OCI-LY7 (cell line): ENCODE data around the gene EYS.
"Not testable (repeated sequence)": the region's sequence is repeated elsewhere in the genome, so short reads cannot be mapped to it uniquely, and the experiment has no call there.

Experiments used
- CTCF ChIP-seq: fragments of 200-600 bp; sonication (generic); conservative IDR thresholded peaks from 2 replicates; pipeline ENCODE4 v1.5.1; 2014; ENCODE audit warnings: mild to moderate bottlenecking, antibody characterized with exemption, low read length, moderate library complexity, mixed read lengths
- EZH2phosphoT487 ChIP-seq: fragments of 200-600 bp; sonication (generic); IDR thresholded peaks from 2 replicates; pipeline ENCODE4 v1.6.1; 2018; ENCODE audit warnings: low read depth, borderline replicate concordance, mild to moderate bottlenecking, mixed run types, antibody characterized with exemption, low read length, moderate library complexity, mixed read lengths

GRCh38 chr6:63887804-63888203 lies 1819.2 kb downstream of the EYS start:
- not testable (repeated sequence) for TF ChIP-seq CTCF, EZH2phosphoT487
